GM23338 (cell line): ENCODE results near the gene FLOT1.

Experiments
- CREB1 ChIP-seq: fragments of 250-450 bp; sonication (Bioruptor Pico); IDR thresholded peaks from 2 replicates; pipeline ENCODE4 v1.5.0; 2020; ENCODE audit warnings: low read depth, mild to moderate bottlenecking, moderate library complexity
- EZH2 ChIP-seq: fragments of 200-600 bp; sonication (generic); IDR thresholded peaks from one replicate; pipeline ENCODE4 v1.8.0; 2017; ENCODE audit warnings: antibody characterized with exemption, mild to moderate bottlenecking, low read depth; ENCODE audit not compliant: unreplicated experiment
- EZH2phosphoT487 ChIP-seq: fragments of 200-600 bp; sonication (generic); IDR thresholded peaks from one replicate; pipeline ENCODE4 v1.8.1; 2018; ENCODE audit warnings: antibody characterized with exemption; ENCODE audit not compliant: unreplicated experiment
- JUNB ChIP-seq: IDR thresholded peaks from one replicate; pipeline ENCODE4 v1.6.1; 2016; ENCODE audit warnings: antibody characterized with exemption; ENCODE audit not compliant: unreplicated experiment
- POLR2AphosphoS5 ChIP-seq: IDR thresholded peaks from 2 replicates; pipeline ENCODE4 v1.6.1; 2016; ENCODE audit warnings: antibody characterized with exemption, low read depth
- REST ChIP-seq: IDR thresholded peaks from one replicate; pipeline ENCODE4 v1.6.1; 2018; ENCODE audit warnings: antibody characterized with exemption; ENCODE audit not compliant: unreplicated experiment
- ZNF114 ChIP-seq: fragments of 250-450 bp; sonication (Bioruptor Pico); IDR thresholded peaks from 2 replicates; pipeline ENCODE4 v1.5.0; 2020; ENCODE audit warnings: mild to moderate bottlenecking, moderate library complexity
- ZNF331 ChIP-seq: fragments of 250-450 bp; sonication (Bioruptor Pico); IDR thresholded peaks from 2 replicates; pipeline ENCODE4 v1.5.0; 2020; ENCODE audit warnings: low read depth, mild to moderate bottlenecking, moderate library complexity
- TF ChIP-seq, protein P1 (sequence below), 2 experiments: fragments of 200-600 bp in 1 of 2; sonication (generic) in 1 of 2; conservative IDR thresholded peaks; 2 replicates each; pipeline versions ENCODE4 v1.5.1 to v1.6.1; 2016 to 2017; ENCODE audit warnings: antibody characterized with exemption in 2 of 2, low read depth in 2 of 2, mild to moderate bottlenecking in 2 of 2, moderate library complexity in 1 of 2

- TF ChIP-seq, protein P1, sequence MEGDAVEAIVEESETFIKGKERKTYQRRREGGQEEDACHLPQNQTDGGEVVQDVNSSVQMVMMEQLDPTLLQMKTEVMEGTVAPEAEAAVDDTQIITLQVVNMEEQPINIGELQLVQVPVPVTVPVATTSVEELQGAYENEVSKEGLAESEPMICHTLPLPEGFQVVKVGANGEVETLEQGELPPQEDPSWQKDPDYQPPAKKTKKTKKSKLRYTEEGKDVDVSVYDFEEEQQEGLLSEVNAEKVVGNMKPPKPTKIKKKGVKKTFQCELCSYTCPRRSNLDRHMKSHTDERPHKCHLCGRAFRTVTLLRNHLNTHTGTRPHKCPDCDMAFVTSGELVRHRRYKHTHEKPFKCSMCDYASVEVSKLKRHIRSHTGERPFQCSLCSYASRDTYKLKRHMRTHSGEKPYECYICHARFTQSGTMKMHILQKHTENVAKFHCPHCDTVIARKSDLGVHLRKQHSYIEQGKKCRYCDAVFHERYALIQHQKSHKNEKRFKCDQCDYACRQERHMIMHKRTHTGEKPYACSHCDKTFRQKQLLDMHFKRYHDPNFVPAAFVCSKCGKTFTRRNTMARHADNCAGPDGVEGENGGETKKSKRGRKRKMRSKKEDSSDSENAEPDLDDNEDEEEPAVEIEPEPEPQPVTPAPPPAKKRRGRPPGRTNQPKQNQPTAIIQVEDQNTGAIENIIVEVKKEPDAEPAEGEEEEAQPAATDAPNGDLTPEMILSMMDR (conservative IDR thresholded peaks at IDR 0.05; ENCODE audit: low read depth in 2 of 2): no peak
- TF ChIP-seq CREB1 (CRISPR knock-in tag) (no peak), REST (no peak), POLR2AphosphoS5 (no peak), ZNF331 (CRISPR knock-in tag) (no peak), EZH2 (no peak), EZH2phosphoT487 (no peak), JUNB (no peak), ZNF114 (CRISPR knock-in tag) (no peak)
These were observed 20.7 kb upstream of the FLOT1 start for GRCh38 chr6:30763155-30763617.
